Measurements from ENCODE around the gene TMIE.

DNA sequence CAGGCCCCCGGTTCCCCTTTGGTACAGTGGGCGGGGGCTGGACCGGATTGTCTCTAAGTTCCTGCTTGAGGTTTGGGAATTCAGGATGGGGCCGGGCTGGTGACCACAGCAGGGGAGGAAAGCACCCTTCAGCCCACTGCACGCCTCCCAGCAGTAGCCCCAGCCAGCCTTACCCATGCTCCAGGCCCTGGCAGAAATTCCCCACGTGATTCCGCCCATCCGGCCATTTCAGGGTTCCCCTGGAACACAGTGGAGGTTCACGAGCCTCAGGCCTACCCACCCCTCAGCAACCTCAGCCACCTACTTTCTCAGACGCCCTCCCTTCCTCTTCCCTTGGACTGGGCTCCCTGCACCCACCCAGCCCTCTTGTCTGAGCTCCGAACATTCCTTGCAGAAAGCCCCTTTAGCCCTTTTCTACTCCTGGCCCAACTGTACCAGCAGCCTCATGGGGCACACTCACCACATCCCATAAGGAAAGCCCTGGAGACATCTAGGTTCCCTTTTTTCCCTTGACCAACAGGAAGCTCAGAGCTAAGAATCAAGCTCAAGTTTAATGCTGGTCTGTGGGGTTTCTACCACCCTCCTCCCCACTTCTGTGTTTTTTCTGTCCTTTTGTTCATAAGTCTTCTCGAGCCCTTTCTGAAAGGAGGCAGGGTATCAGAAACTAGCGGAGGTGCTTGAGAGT, 19.2 kb upstream of the TMIE start:
- TF ChIP-seq POLR2A (IDR thresholded peaks at IDR 0.05), result no peak
- TF ChIP-seq, protein P1, sequence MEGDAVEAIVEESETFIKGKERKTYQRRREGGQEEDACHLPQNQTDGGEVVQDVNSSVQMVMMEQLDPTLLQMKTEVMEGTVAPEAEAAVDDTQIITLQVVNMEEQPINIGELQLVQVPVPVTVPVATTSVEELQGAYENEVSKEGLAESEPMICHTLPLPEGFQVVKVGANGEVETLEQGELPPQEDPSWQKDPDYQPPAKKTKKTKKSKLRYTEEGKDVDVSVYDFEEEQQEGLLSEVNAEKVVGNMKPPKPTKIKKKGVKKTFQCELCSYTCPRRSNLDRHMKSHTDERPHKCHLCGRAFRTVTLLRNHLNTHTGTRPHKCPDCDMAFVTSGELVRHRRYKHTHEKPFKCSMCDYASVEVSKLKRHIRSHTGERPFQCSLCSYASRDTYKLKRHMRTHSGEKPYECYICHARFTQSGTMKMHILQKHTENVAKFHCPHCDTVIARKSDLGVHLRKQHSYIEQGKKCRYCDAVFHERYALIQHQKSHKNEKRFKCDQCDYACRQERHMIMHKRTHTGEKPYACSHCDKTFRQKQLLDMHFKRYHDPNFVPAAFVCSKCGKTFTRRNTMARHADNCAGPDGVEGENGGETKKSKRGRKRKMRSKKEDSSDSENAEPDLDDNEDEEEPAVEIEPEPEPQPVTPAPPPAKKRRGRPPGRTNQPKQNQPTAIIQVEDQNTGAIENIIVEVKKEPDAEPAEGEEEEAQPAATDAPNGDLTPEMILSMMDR (IDR thresholded peaks at IDR 0.05), result no peak

Data from adrenal gland (tissue), 5 donors.